Rectal smooth muscle tissue (tissue), 1 donor: ENCODE results near the gene OR6N1.

Experiments used
- H3K27ac ChIP-seq: one replicate; pipeline ENCODE4 v1.7.0; 2013; ENCODE audit warnings: low read depth, low read length, inconsistent platforms
- H3K27me3 ChIP-seq: one replicate; pipeline ENCODE4 v1.7.0; 2013; ENCODE audit warnings: low read length; ENCODE audit not compliant: control insufficient read depth, insufficient read depth
- H3K36me3 ChIP-seq: one replicate; pipeline ENCODE4 v1.7.0; 2013; ENCODE audit warnings: low read length; ENCODE audit not compliant: control insufficient read depth, insufficient read depth
- H3K4me1 ChIP-seq: one replicate; pipeline ENCODE4 v1.7.0; 2013; ENCODE audit warnings: low read length; ENCODE audit not compliant: control insufficient read depth, insufficient read depth
- H3K4me3 ChIP-seq: one replicate; pipeline ENCODE4 v1.7.0; 2013; ENCODE audit warnings: low read length
- H3K9ac ChIP-seq: one replicate; pipeline ENCODE4 v1.7.0; 2013; ENCODE audit warnings: low read length

The OR6N1 gene

DNA sequence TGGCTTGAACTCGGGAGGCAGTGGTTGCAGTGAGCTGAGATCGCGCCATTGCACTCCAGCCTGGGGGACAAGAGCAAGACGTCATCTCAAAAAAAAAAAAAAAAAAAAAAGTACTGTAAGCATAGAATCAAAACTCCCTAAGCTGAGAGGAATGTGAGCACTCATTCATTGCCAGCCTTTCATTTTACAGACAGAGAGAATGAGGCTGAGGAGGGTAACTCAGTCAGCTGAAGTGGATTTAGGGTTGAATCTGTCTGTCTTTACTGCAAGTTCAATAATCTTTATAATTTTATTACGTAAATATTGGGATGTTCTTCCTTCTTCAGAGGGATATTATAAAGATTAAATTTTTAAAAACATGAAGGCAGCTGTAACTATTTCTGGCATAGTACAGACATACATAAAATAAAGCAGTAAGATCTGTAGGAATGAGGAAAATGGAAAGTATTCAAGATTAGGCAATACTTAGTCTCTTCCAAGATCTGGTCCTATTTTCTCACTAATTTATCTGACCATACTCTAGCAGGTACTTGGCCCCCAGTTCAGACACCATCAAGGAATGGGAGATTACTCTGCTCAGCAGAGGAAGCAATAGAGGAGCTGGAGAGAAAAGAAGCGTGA is 35.0 kb upstream of the OR6N1 start:
- Histone ChIP-seq H3K4me1 (no peaks in the 10 kb centered on the region), H3K36me3 (no peaks in the 10 kb centered on the region), H3K4me3 (no peak overlapping the region), H3K27ac (no peak overlapping the region), H3K27me3 (no peaks in the 10 kb centered on the region), H3K9ac (no peak overlapping the region)

DNA sequence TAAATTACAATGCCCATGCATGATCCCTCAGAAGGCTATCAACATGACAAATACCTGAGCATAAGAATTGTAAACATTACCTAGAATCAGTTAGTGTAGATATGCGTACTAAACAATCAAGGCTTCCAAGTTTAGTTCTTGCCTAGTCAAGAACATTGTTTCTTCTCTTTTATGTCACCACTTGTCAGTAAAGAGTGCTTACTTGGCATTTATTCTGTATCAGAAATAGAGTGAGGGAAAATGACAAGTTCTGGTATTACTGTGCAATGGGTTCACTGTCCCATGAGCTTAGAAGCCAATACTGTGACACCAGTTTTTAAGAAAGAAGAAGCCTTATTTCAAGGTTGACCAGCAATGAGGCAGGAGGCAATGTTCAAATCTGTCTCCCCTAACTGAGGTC is 31.7 kb upstream of the OR6N1 start:
- Histone ChIP-seq H3K27ac (no peak overlapping the region), H3K27me3 (no peaks in the 10 kb centered on the region), H3K36me3 (no peaks in the 10 kb centered on the region), H3K4me1 (no peaks in the 10 kb centered on the region), H3K4me3 (no peak overlapping the region), H3K9ac (no peak overlapping the region)

DNA sequence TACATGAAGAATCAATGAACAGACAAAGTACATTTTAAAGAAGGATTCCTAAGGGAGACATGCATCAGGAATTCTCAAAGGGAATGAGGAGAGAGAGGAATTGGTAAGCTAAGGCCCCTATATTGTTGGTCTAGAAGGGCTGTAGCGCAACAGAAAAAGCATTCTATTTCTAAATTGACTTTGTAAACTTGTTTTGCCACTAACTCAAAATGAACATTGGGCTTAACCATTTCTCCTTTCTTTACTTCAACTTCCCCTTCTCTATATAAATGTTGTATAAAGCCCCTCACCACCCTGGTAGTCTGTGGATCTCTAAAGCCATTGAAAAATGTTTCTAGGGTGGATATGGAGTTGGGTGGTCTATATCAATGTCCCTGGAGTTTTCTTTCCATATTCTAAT is 29.4 kb upstream of the OR6N1 start:
- H3K4me3 ChIP-seq: no peak overlapping the region

DNA sequence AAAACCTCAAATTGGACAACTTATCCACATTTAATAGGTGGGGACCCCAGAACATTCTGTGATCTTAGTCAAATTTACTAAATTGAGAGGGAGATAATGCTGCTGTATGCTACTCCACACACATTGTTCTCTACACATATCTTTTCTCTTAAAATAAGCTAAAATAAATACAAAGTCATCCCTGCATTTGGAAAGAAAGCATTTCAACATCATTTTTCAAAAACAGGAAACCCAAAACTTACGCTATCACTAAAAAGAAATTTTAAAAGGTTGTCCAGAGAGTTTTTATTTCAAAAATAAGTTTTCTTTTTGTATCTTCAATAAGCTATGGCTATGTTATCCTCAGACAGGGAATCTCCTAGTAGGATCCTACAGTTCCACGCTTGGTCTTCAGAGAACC is 28.5 kb upstream of the OR6N1 start:
- no peaks in the 10 kb centered on the region for H3K4me1 ChIP-seq
- H3K27me3 ChIP-seq: no peaks in the 10 kb centered on the region
- no peak overlapping the region for H3K27ac ChIP-seq
- no peak overlapping the region for H3K9ac ChIP-seq
- no peaks in the 10 kb centered on the region for H3K36me3 ChIP-seq
- H3K4me3 ChIP-seq: no peak overlapping the region

More for the DNA sequence above, 29.4 kb upstream of the OR6N1 start:
- no peaks in the 10 kb centered on the region for H3K36me3 ChIP-seq
- H3K4me1 ChIP-seq: no peaks in the 10 kb centered on the region
- H3K27ac ChIP-seq: no peak overlapping the region
- H3K27me3 ChIP-seq: no peaks in the 10 kb centered on the region
- no peak overlapping the region for H3K9ac ChIP-seq

DNA sequence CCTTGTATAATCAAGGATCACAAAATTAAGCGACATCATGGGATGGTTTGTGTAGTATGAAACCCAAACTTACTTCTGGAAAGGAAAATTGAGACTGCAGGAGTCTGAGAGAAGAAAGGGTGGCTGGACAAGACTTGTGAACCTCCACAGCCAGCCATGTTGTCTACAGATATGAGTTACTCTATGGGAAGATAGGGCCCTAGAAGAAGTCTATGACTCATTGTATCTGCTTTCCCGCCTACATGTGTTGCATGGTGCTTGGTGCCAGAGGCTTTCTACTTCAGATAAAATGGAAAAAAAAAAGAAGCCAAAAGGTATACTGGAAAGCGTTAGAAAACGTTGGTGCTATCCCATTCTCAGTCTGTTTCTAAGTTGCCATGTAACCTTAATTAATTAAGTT is 27.7 kb upstream of the OR6N1 start:
- no peak overlapping the region for H3K9ac ChIP-seq
- no peaks in the 10 kb centered on the region for H3K36me3 ChIP-seq

DNA sequence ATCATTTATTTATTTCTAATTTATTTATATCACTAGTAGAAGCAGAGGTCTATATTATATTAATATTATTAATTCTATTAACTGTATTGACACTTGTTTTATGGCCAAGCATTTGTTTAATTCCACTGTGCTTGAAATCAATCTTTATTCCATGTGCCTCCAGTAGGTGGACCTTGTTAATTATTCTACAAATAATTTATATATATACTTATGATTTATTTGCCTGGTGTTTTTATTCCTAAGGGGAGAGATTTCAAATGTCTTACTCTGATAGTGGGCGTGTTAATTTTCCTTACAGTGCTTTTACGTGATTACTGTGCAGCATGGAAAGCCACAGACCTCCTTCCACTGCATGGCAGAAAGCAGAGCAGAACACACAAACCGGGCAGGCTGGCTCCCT is 26.5 kb upstream of the OR6N1 start:
- H3K27ac ChIP-seq: no peak overlapping the region
- H3K36me3 ChIP-seq: no peaks in the 10 kb centered on the region
- no peak overlapping the region for H3K9ac ChIP-seq
- no peaks in the 10 kb centered on the region for H3K4me1 ChIP-seq
- no peak overlapping the region for H3K4me3 ChIP-seq
- H3K27me3 ChIP-seq: no peaks in the 10 kb centered on the region

More for the DNA sequence above, 27.7 kb upstream of the OR6N1 start:
- Histone ChIP-seq H3K27ac (no peak overlapping the region), H3K27me3 (no peaks in the 10 kb centered on the region), H3K4me1 (no peaks in the 10 kb centered on the region), H3K4me3 (no peak overlapping the region)

DNA sequence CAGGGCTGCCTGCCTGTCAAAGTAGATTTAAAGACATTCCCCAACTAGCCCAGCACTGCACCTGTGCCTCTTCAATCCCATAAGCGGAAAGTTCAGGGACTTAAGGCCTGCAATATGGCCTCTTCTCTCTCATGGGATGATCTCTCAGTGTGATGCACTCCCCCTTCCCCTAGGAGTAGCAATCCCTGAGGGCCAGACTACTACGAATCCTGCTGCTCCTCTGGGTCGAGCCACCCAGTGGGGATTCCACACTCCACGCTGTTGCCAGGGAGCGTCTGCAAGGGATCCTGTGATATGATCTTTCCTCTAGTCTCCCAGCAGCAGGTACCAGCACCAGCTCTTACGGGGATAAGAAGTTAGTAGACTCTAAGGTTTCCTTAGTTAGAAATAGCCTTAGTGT is 22.3 kb upstream of the OR6N1 start:
- Histone ChIP-seq H3K36me3 (no peaks in the 10 kb centered on the region), H3K27ac (no peak overlapping the region), H3K9ac (no peak overlapping the region), H3K27me3 (no peaks in the 10 kb centered on the region), H3K4me1 (no peaks in the 10 kb centered on the region), H3K4me3 (no peak overlapping the region)

DNA sequence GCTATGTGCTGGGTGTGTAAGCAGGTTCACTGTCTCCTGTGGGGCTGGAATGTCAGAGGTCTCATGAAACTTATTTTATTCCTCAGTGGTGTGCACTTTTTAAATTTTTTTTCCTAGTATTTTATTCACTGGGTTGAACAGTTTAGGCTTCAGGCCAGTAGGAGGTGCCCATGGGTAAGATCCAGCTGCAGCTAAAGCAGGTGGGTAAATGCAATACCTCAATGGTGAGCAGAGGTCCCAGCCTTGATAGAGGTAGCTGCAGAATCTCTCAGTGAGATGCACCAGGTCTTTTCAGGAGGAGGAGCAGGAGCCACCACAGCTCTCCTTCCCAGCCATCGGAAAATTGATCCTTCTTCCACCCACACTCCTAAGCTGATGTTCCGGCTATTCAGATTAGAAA is 21.6 kb upstream of the OR6N1 start:
- no peaks in the 10 kb centered on the region for H3K4me1 ChIP-seq
- H3K27ac ChIP-seq: no peak overlapping the region
- H3K36me3 ChIP-seq: no peaks in the 10 kb centered on the region
- H3K9ac ChIP-seq: no peak overlapping the region
- no peaks in the 10 kb centered on the region for H3K27me3 ChIP-seq
- no peak overlapping the region for H3K4me3 ChIP-seq

DNA sequence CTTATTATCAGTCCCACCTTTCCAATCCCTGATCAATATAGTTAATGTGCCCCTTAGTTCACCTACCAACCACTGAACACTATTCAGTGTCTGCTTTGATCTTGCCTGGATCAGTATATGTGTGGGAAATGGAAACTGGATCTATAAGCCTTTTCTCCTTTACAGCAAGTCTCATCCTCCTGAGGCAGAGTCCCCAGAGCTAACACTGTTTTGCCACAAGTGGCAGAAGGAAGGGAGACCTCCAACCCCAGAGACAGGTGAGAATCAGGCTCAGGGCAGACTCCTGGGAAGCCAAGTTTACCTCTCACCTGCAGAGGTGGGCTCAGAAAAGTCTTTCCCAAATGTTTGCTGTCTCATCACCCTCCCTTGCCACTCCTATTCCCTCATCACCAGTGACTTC is 9.1 kb upstream of the OR6N1 start, which contains the start of gene OR6N2:
OR6N2 (minus strand) TSS at position 101 of the 400 bp plus-strand sequence. CDS start 3,569 bp downstream, outside the sequence.
- Histone ChIP-seq H3K27me3 (no peaks in the 10 kb centered on the region), H3K36me3 (no peaks in the 10 kb centered on the region), H3K9ac (no peak within 1 kb of the TSS), H3K27ac (no peak within 1 kb of the TSS), H3K4me1 (no peaks in the 10 kb centered on the region), H3K4me3 (no peak within 1 kb of the TSS)

DNA sequence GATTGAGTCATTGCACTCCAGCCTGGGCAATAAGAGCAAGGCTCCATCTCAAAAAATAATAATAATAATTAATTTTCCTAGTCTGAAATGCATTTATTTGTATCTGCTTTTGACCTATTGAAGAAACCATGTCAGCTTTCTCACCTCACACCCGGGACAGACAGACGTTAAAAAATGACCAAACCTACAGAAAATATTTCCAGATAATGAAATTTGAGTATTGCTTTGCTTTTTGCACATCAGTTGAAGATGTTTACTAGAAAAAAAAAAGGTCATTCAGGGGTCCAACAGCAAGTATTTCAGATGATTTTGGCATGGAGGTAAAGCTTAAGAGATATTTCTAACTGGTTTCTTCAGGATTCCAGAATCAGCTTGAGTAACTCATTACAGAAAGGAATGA is 17.6 kb downstream of the OR6N1 start, which contains the start of gene OR6K6:
OR6K6 (plus strand) TSS at position 301 of the 400 bp plus-strand sequence. CDS start 168 bp downstream, outside the sequence.
- H3K36me3 ChIP-seq: no peaks in the 10 kb centered on the region
- H3K4me1 ChIP-seq: no peaks in the 10 kb centered on the region

DNA sequence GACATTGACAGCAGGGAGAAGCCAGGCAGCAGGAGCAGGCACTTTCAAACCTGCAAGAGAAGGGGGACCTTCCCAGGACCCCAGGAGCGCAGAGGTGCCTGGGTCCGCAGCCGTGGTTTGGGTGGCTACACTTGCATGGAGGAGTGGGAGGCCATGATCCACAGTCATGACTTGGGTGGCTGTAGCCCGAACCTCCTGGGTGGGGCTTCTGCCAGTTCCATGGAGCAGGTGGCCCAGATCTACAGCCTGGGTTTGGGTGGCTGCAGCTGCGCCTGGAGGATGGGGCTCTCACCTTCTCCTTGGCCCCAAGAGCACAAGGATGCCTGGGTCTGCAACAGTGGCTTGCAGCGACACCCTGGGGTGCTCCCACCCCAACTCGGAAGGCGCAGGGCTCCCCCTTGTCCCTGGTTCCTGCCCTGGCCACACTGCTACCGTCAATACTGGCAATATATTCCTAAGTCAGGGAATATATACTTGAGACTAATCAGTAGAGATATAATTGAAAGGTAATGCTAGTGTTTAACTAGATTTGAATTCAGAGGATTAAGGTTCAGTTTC is 19.8 kb downstream of the OR6N1 start:
- H3K4me3 ChIP-seq: no peak overlapping the region
- H3K27me3 ChIP-seq: no peaks in the 10 kb centered on the region
- H3K27ac ChIP-seq: no peak overlapping the region
- no peaks in the 10 kb centered on the region for H3K4me1 ChIP-seq
- no peaks in the 10 kb centered on the region for H3K36me3 ChIP-seq
- H3K9ac ChIP-seq: no peak overlapping the region

More for the DNA sequence above, 17.6 kb downstream of the OR6N1 start, which contains the start of gene OR6K6:
- H3K4me3 ChIP-seq: no peak within 1 kb of the TSS
- H3K9ac ChIP-seq: no peak within 1 kb of the TSS
- H3K27me3 ChIP-seq: no peaks in the 10 kb centered on the region
- H3K27ac ChIP-seq: no peak within 1 kb of the TSS

DNA sequence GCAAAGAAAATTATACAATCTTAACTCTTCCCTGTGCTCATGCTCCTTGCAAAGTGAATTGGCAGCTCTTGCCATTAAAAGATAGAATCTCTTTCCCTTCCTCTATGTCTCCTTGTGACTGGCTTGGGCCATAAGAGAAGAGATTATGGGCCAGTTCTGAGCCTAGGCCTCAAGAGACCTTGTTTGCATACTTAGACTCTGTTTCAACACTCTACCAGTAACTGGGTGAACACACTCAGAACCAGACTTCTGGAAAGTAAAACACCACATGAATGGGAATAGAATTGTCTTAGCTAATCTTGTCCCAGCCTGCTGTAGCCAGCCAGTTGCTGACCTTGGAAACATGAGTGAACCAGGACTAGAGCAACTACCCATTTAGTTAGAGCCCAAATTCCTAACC is 36.1 kb downstream of the OR6N1 start:
- H3K36me3 ChIP-seq: no peaks in the 10 kb centered on the region
- H3K27ac ChIP-seq: no peak overlapping the region

DNA sequence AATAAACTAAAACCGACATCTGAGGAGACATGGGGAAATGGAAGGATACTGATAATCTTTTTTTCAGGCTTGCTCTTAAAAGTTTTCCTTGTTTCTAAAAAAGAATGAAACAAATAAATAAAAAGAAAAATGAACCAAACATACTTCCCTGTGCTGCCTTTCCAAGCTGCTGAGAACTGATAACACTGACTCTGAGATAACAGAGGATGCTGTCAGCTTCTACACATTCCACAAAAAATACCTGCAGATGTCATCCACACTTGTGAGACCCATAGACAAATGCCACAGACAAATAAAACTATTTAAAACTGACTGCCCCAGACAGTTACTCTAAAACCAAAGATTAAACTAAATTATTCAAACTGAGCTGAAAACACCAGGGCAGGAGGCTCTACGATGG is 39.5 kb downstream of the OR6N1 start:
- no peak overlapping the region for H3K27ac ChIP-seq
- H3K4me1 ChIP-seq: no peaks in the 10 kb centered on the region
- no peaks in the 10 kb centered on the region for H3K27me3 ChIP-seq
- no peak overlapping the region for H3K9ac ChIP-seq
- H3K4me3 ChIP-seq: no peak overlapping the region
- H3K36me3 ChIP-seq: no peaks in the 10 kb centered on the region

More for the DNA sequence above, 36.1 kb downstream of the OR6N1 start:
- H3K4me1 ChIP-seq: no peaks in the 10 kb centered on the region
- no peak overlapping the region for H3K4me3 ChIP-seq
- H3K27me3 ChIP-seq: no peaks in the 10 kb centered on the region
- H3K9ac ChIP-seq: no peak overlapping the region
